CD4-positive, alpha-beta T cell treated with Interleukin-15 for 1 hour (primary cell): Measurements from ENCODE around the gene ENTPD7.
A peak's percentile ranks its signal among the peaks of the same experiment; 100 is the strongest.
"Not testable (repeated sequence)": the region's sequence is repeated elsewhere in the genome, so short reads cannot be mapped to it uniquely, and the experiment has no call there.

Source experiments
- DNase-seq: peaks from one replicate; pipeline ENCODE4 v3.0.0-alpha.2; 2020

ENTPD7 gene, protein sequence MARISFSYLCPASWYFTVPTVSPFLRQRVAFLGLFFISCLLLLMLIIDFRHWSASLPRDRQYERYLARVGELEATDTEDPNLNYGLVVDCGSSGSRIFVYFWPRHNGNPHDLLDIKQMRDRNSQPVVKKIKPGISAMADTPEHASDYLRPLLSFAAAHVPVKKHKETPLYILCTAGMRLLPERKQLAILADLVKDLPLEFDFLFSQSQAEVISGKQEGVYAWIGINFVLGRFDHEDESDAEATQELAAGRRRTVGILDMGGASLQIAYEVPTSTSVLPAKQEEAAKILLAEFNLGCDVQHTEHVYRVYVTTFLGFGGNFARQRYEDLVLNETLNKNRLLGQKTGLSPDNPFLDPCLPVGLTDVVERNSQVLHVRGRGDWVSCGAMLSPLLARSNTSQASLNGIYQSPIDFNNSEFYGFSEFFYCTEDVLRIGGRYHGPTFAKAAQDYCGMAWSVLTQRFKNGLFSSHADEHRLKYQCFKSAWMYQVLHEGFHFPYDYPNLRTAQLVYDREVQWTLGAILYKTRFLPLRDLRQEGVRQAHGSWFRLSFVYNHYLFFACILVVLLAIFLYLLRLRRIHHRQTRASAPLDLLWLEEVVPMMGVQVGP

DNA sequence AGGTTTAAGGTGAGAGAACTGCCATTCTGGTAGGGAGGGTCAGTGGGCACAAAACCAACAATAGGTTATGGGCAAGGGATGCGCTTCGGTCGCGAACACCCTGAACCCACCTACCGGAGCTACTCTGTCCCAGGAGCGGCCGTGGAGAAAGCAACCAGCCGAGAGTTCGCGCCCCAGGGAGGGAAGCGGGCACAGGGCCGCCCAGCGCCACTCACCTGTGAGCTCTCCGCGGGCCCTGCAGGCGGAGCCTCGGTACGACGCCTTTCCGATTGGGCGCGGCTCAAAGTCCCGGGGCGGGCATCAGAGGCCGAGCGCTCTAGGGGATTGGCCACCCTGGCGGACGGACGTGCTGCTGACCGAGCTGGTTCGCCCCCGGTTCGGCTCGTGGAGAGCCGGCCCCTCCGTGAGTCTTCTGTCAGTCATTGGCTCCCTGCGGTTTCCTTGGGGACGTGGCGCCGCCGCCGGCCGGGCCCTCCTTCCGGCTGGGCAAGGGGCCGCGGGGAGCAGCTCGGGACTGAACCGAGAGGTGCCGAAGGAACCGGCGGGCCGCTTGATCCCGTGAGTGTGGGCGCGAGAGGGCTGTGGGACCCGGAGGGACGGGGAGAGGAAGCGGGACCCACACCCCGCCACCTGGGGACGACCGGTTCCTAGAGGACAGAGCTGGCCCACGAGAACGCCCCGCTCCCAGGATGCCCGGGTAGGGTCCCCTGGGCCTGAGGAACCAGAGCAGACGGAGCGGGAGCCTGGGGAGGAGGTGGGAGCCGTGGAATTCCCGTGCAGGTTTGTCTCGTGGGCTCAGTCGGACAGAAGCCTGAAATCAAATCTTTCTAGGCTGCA is at the start of gene ENTPD7:
Gene ENTPD7 (plus strand): TSS at position 479 of the 837 bp plus-strand sequence. CDS start 448 bp downstream, outside the sequence.
- DNase-seq = peak; percentile 89

GRCh38 chr10:99610221-99610620 is 49.1 kb upstream of the ENTPD7 start:
- DNase-seq = no peak

DNA sequence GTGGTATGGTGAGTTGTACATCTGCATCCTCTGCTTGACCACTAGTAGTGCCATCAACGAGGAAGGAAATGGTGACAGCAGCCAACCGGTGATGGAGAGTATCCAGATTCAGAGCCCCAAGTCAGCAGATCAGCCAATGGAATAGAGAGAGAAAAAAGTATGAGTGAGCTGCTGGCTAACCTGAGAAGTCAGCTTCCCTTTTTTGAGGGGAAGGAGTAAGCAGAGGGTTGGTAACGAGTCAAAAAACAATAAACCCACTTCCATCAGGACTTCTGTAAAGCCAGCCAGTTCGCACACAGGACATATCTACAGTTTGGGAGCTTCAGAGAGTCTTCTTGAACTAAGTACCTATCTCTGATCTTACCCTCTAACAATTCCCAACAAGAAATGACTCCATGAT is 48.0 kb upstream of the ENTPD7 start:
- no peak for DNase-seq

DNA sequence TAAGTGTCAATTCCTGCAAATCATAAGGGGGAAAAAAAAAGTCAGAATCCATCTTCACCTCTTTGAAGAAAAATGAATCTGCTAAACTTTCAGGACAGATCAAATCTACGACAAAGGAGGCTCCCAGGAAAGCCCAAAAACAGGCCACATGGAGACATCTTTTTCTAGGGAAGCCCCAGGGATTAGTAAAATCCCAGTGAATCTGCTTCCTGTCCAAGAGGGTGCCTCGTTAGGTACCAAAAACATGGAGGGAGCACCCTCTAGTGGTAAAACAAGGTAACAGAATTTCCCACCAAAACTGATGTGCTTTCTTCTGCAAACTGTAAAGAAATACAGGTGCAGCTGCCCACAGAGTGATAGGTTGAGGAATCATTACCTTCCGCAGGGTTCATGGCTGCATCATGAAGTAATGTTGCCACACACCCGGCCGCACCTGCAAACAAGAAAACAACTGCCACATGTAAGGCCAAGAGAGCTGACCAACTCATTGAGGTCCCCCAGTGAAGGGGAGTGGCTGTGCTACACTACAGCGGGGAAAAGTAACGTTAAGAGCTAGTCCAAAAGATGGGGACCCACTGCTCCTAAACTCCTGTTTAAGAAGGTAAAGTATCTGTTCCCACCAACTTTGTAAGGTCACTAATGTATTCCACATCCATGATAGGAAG is 47.0 kb upstream of the ENTPD7 start:
- peak; percentile 29 for DNase-seq

GRCh38 chr10:99615426-99615825 is 43.9 kb upstream of the ENTPD7 start:
- no peak for DNase-seq

DNA sequence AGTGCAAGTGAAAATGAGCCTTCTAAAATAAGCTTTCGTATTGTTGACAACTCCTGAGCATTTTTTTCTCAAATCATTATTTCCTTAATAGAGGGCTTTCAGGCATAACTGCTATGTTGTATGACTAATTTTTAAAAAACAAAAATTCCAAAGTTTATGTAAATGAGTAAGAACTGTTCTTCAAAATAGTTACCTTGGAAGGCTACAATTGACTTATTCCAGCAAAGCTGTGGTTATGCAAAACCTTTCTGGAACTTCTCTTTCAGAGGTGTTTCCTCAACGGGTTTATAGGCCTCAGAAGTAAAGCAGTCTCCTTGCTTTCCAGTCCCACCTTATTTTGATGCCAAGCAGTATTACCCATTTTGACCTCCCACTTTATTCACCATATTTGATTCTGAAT is 41.6 kb upstream of the ENTPD7 start:
- no peak for DNase-seq

DNA sequence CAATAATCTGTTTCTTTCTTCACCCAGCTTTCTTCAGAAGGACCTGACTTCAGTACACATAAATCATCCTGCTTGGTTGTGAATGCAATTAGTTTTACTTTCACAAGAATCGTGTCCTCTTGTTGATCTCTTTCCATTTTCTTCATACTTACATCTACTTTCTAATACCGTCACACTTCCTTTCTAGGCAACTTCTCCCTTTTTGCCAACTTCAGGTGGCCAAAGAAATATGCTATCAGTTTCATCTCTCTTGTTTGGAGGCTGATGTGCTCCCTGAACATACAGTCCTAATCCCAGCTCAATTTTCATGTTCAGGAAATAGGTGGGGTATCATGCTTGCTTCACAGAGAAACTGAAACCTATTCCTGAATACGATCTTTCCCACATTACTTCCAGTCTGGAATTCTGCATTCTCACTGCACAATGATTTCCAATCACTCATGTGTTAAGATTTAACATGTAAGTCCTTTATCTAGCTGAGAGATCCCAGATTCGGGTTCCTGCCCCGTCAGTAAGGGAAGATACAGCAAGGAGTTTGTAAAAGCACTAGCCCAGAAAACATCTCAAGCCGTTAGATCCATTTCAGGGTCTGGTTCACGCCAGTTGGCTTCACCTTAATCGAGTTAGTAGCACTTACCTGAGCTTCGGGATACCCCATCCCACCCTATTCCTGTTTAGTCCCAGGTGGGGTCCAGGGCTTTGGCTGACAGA is 40.1 kb upstream of the ENTPD7 start:
- DNase-seq = no peak

DNA sequence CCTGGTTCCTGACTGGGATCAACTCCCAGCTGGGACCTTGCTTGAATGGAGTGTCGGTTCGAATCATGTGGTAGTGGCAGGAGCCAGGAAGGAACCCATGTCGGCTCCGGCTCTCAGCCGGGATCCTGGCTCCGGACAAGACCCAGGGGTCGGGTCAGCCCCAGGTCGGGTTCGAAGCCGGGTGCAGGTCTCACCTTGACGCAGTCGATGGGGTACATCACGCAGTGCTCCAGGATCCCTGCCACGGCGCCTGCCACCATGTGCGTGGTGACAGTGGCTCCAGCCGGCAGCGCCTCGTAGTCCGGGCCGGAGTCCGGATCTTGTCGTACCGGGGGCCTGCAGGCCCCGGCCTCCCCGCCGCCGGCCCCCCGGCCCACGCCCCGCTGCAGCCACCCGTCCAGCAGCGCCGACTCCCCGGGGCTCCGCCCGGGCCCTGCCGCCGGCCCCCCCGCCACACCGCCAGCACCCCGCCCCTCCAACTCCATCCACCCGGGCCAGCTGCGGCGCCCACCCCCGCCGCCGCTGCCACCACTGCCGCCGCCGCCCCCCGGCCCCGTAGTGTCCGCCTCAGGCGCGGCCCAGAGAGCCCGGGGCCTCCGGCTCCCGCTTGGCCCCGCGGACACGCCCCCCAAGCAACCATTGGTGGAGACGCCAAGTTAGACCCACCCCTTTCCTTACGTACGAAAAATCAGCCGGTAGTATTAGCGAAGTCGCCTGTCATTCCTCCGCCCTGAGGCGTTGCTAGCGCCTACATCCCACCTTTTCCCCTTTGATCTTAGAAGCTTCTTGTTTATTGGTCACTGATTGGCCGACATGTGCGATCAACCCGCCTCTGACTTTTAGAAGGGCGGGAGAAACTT is 39.2 kb upstream of the ENTPD7 start, which contains the start of gene SLC25A28:
Gene SLC25A28 (minus strand): TSS at position 589 of the 860 bp plus-strand sequence. CDS start 104 bp downstream, at position 485.
- no peak for DNase-seq

- DNase-seq = peak; percentile 99
These were observed 38.4 kb upstream of the ENTPD7 start for GRCh38 chr10:99620711-99621453.

- no peak for DNase-seq
These were observed 37.7 kb upstream of the ENTPD7 start for GRCh38 chr10:99621454-99622251.

DNA sequence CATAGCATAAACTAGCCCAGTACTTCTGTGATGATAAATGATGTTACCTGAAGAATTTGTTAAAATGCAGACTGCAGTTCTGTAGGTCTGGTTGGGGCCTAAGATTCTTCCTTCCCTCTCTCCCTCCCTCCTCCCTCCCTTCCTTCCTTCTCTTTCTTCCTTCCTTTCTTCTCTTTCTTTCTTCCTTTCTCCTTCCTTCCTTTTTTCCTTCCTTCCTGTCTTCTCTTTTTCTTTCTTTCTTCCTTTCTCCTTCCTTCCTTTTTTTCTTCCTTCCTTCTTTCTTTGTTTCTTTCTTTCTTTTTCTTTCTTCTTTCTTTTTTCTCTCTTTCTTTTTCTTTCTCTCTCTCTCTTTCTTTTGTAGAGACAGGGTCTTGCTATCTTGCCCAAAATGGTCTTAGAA is 35.4 kb upstream of the ENTPD7 start:
- DNase-seq = no peak

DNA sequence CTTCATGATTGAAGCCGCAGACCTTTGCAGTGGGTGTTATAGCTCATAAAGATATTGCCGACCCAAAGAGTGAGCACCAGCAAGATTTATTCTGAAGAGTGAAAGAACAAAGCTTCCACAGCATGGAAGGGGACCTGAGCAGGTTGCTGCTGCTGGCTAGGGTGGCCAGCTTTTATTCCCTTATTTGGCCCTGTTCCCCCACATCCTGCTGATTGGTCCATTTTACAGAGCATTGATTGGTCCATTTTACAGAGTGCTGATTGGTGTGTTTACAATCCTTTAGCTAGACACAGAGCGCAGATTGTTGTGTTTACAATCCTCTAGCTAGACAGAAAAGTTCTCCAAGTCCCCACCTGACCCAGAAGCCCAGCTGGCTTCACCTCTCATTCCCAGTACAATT is 34.2 kb upstream of the ENTPD7 start:
- DNase-seq = not testable (repeated sequence)

GRCh38 chr10:99628923-99629624 is 30.2 kb upstream of the ENTPD7 start:
- no peak for DNase-seq

DNA sequence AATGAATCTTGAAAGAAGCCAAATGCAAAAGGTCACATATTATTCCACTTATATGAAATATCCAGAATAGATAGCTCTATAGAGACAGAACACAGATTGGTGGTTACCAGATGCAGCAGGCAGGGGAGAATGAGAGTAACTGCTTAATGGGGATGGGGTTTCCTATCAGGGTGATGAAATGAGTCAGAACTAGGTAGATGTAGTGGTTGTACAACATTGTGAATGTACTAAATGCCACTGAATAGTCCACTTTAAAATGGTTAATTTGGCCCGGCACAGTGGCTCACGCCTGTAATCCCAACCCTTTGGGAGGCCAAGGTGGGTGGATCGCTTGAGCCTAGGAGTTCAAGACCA is 29.7 kb upstream of the ENTPD7 start:
- no peak for DNase-seq

DNA sequence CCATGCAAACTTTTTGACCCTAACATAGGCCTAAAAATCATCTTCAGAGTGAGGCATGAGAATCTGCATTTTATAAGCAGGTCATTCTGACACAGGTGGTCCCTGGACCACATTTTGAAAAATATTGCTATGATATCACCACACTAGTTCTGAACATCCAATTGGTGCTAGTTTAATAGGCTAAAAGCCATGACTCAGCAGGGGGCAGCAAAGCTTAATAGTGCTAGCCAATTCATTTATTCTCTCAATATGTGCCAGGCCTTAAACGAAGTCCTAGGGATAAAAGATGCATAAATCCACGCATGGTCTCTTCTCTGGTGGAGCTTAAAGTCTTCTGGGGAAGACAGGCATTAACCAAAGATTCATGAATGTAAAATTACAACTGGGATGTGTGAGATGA is 28.9 kb upstream of the ENTPD7 start:
- no peak for DNase-seq

GRCh38 chr10:99630991-99631390 is 28.3 kb upstream of the ENTPD7 start:
- no peak for DNase-seq

DNA sequence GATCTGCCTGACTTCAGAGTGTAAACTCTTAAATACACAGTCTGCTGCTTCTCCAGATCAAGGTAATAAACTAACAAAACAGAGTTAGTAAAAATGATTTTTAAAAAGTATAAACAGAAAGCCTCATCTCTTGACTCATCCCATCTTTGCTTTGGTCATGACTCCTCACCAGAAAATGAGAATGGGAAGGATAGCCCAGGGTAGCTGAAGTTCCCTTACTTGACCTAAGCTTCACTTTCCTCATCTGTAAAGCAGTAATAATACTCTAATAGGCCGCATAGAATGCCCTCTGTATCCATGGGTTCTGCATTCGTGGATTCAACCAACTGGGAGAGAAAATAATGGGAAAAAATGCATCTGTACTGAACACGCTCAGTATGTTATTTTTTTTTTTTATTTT is 27.8 kb upstream of the ENTPD7 start:
- DNase-seq = no peak

GRCh38 chr10:99633832-99634231 is 25.5 kb upstream of the ENTPD7 start:
- no peak for DNase-seq

- no peak for DNase-seq
These were observed 11.6 kb upstream of the ENTPD7 start for GRCh38 chr10:99647601-99648151.
